M059J (cell line): ENCODE measurements around the gene EPHA10. TPM values are rescaled to one million over a fixed set of nuclear protein-coding genes. Genes with fewer than 3 reads are reported as not detected.

Source experiments
- DNase-seq: peaks from one replicate; pipeline ENCODE4 v3.0.0-alpha.2; 2012; ENCODE audit warnings: low read depth
- total RNA-seq: library from RNA; depleted of rRNA; stranded (reverse); fragments of >200 nt; shearing (Covaris generic); gene quantifications from 2 replicates; pipeline ENCODE4 v1.2.3, GENCODE V29; 2014; rRNA removed

EPHA10 gene
- total RNA-seq, 1 experiment from 2014 or later, result not detected

- peak; percentile 21 for DNase-seq
These were observed 91.0 kb downstream of the EPHA10 start for GRCh38 chr1:37673920-37674319.

DNA sequence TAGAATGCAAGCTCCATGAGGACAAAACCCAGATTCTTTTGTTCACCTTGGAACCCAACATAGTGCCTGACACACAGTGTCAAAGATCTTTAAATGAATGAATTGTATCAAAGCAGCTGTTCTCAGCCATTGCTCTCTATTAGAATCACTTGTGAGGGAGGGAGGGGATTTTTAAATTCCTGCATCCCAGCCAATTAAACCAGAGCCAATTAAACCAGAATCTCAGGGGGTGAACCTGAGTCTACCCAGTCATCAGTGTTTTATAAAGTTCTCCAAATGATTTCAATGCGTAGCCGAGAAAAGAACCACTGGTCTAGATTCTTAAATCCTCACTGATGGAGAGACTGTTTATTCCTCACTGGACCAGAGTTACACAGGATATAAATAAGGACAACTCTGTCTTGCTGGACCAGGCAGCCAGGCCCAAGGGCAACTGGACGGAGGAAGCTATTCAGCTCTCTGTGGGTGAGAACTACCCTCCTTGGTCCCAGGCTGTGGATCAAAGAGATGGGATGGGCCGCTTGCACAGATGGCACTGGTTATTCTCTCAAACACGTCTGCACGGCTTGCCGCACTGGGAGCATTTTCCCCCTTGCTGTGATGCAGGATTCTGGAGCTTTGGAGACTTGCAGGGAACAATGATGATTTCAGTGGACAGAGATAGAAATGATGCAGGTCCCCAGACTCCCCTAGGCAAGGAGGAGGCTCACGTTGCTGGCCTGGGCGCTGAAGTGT, 92.6 kb downstream of the EPHA10 start:
- no peak for DNase-seq

DNA sequence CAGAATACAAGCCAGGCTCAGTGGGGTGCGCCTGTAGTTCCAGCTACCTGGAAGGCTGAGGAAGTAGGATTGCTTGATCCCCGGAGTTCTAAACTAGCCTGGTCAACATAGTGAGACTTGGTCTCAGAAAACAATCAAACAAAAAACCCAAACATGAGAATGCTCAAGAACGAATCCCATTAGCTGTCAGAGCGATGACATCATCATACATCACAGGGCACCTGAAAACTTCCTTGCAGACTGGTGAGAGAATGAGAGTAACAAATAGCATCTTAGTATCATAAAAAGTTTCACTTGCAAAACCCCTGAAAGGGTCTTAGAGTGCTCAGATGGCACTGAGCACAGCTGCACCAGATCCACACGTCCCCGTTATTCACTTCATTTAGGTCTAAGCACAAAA, 93.7 kb downstream of the EPHA10 start:
- no peak for DNase-seq

DNA sequence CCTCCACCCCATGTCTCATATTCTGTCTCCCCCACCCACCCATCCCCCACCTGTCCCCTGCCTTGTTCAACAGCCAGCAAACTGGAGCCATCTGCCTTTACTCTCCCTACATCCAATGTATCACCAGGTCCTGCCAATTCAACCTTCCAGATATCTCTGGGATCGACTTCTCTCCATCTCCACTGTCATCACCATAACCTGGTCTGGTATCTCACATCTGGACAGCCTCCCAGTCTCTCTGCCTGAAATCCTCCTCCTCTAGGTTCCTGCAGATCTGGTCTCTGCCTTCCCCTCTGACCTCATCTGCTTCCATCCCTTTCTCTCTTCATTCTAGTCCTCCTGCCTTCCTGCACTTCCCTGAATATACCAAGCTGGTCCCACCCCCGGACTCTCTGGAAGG, 94.8 kb downstream of the EPHA10 start:
- DNase-seq, result no peak

- no peak for DNase-seq
These were observed 97.8 kb downstream of the EPHA10 start for GRCh38 chr1:37667023-37667671.

GRCh38 chr1:37666241-37666867, 98.6 kb downstream of the EPHA10 start:
- DNase-seq, result no peak

Other genes with a start within 250 kb of the EPHA10 start
- 6.4 and 24.4 TPM in 2 replicates for gene SNIP1, start 210.8 kb downstream of the EPHA10 start, total RNA-seq
- gene DNALI1, start 208.2 kb downstream of the EPHA10 start, total RNA-seq, result 0.49 and 1.9 TPM in 2 replicates
- 54.7 and 79.0 TPM in 2 replicates for gene GNL2, start 169.2 kb downstream of the EPHA10 start, total RNA-seq
- gene RSPO1, start 130.2 kb downstream of the EPHA10 start, total RNA-seq, result not detected in 2 replicates
- gene CDCA8, start 72.6 kb downstream of the EPHA10 start, total RNA-seq, result 36.8 and 38.4 TPM in 2 replicates
- 6.5 and 7.2 TPM in 2 replicates for gene MANEAL, start 28.7 kb upstream of the EPHA10 start, total RNA-seq
- gene C1orf122, start 42.7 kb upstream of the EPHA10 start, total RNA-seq, result 63.3 and 69.5 TPM in 2 replicates
- gene YRDC, start 43.1 kb upstream of the EPHA10 start, total RNA-seq, result 32.8 and 36.3 TPM in 2 replicates
- 2.5 and 5.4 TPM in 2 replicates for gene MTF1, start 94.5 kb upstream of the EPHA10 start, total RNA-seq
- gene INPP5B, start 181.9 kb upstream of the EPHA10 start, total RNA-seq, result 6.3 and 8.5 TPM in 2 replicates
- 187 and 209 TPM in 2 replicates for gene SF3A3, start 224.9 kb upstream of the EPHA10 start, total RNA-seq
- 18.2 and 24.6 TPM in 2 replicates for gene FHL3, start 240.4 kb upstream of the EPHA10 start, total RNA-seq
- gene UTP11, start 247.6 kb upstream of the EPHA10 start, total RNA-seq, result 69.6 and 103 TPM in 2 replicates